Renal cortical epithelial cell (primary cell): ENCODE data around the gene SPARC. TPM values are rescaled to one million over a fixed set of nuclear protein-coding genes. Genes with fewer than 3 reads are reported as not detected.

ENCODE experiments used
- DNase-seq: peaks from one replicate; pipeline ENCODE4 v3.0.0-alpha.2; 2011; ENCODE audit warnings: low read depth
- total RNA-seq: library from RNA; depleted of rRNA; stranded (reverse); fragments of >200 nt; gene quantifications from 2 replicates; pipeline ENCODE4 v1.2.3, GENCODE V29; 2014

Gene SPARC
- total RNA-seq, 1 donor from 2014 or later, result 242 TPM

GRCh38 chr5:151660616-151661495 is 25.9 kb downstream of the SPARC start:
- DNase-seq, result no peak

- peak; percentile 50 for DNase-seq
These were observed 27.5 kb downstream of the SPARC start for GRCh38 chr5:151659001-151659754.

- DNase-seq, result no peak
These were observed 29.6 kb downstream of the SPARC start for GRCh38 chr5:151657114-151657513.

- DNase-seq, result no peak
These were observed 30.4 kb downstream of the SPARC start for GRCh38 chr5:151656311-151656710.

- DNase-seq, result peak; percentile 68
These were observed 34.6 kb downstream of the SPARC start for GRCh38 chr5:151651997-151652645.

- DNase-seq, result no peak
These were observed 37.7 kb downstream of the SPARC start for GRCh38 chr5:151648988-151649387.

- no peak for DNase-seq
These were observed 38.6 kb downstream of the SPARC start for GRCh38 chr5:151648089-151648488.

- DNase-seq, result peak; percentile 41
These were observed 39.3 kb downstream of the SPARC start for GRCh38 chr5:151647320-151647861.

GRCh38 chr5:151646334-151646733 is 40.4 kb downstream of the SPARC start:
- no peak for DNase-seq

GRCh38 chr5:151643388-151643787 is 43.3 kb downstream of the SPARC start:
- no peak for DNase-seq

GRCh38 chr5:151642472-151643140 is 44.1 kb downstream of the SPARC start:
- DNase-seq, result no peak

- DNase-seq, result no peak
These were observed 48.1 kb downstream of the SPARC start for GRCh38 chr5:151638619-151639018.

- no peak for DNase-seq
These were observed 49.0 kb downstream of the SPARC start for GRCh38 chr5:151637676-151638075.

- DNase-seq, result no peak
These were observed 52.8 kb downstream of the SPARC start for GRCh38 chr5:151633892-151634291.

GRCh38 chr5:151632941-151633340 is 53.8 kb downstream of the SPARC start:
- DNase-seq, result no peak

- DNase-seq, result no peak
These were observed 54.2 kb downstream of the SPARC start for GRCh38 chr5:151632524-151632923.

- DNase-seq, result no peak
These were observed 54.8 kb downstream of the SPARC start for GRCh38 chr5:151631941-151632340.

GRCh38 chr5:151630088-151630487 is 56.6 kb downstream of the SPARC start:
- no peak for DNase-seq

- DNase-seq, result peak; percentile 31
These were observed 58.4 kb downstream of the SPARC start for GRCh38 chr5:151628112-151628823.

GRCh38 chr5:151627650-151628049 is 59.1 kb downstream of the SPARC start:
- DNase-seq, result no peak

GRCh38 chr5:151625285-151625684 is 61.4 kb downstream of the SPARC start:
- DNase-seq, result no peak
